CD14-positive monocyte (primary cell): ENCODE results near the gene STAT3. TPM values are rescaled to one million over a fixed set of nuclear protein-coding genes. Genes with fewer than 3 reads are reported as not detected.

Experiments
- DNase-seq, 3 donors: peaks; one replicate each; pipeline ENCODE4 v3.0.0-alpha.2; 2011 to 2022
- H2AFZ ChIP-seq: 2 replicates; pipeline ENCODE4 v1.6.0; 2012; ENCODE audit warnings: mild to moderate bottlenecking, low read depth, low read length, inconsistent platforms; ENCODE audit not compliant: insufficient read depth, poor library complexity, severe bottlenecking
- H3K27ac ChIP-seq, 2 donors: 1 replicate in 1 of 2; 2 replicates in 1 of 2; pipeline ENCODE4 v1.5.1; 2012 to 2013; ENCODE audit warnings: low read length in 2 of 2, control low read depth in 1 of 2, inconsistent platforms in 1 of 2, low read depth in 1 of 2, mild to moderate bottlenecking in 1 of 2
- H3K27me3 ChIP-seq, 2 donors: one replicate each; pipeline versions ENCODE4 v1.6.0 to v1.6.1; 2011 to 2013; ENCODE audit warnings: low read length in 2 of 2; ENCODE audit not compliant: control insufficient read depth in 2 of 2, insufficient read depth in 2 of 2
- H3K36me3 ChIP-seq, 2 donors: replicated peaks in 1 of 2; 1 replicate in 1 of 2; 2 replicates in 1 of 2; pipeline versions ENCODE4 v1.5.1 to v1.6.1; 2012 to 2013; ENCODE audit warnings: low read length in 2 of 2, control low read depth in 1 of 2, inconsistent platforms in 1 of 2, mild to moderate bottlenecking in 1 of 2; ENCODE audit not compliant: insufficient read depth in 2 of 2, control insufficient read depth in 1 of 2
- H3K4me1 ChIP-seq, 2 donors: 1 replicate in 1 of 2; 2 replicates in 1 of 2; pipeline versions ENCODE4 v1.5.1 to v1.6.1; 2012 to 2013; ENCODE audit warnings: low read length in 2 of 2, control low read depth in 1 of 2, inconsistent platforms in 1 of 2, mild to moderate bottlenecking in 1 of 2, moderate library complexity in 1 of 2; ENCODE audit not compliant: insufficient read depth in 2 of 2, control insufficient read depth in 1 of 2
- H3K4me2 ChIP-seq: replicated peaks from 2 replicates; pipeline ENCODE3; 2012; ENCODE audit warnings: low read length, moderate library complexity, mild to moderate bottlenecking; ENCODE audit not compliant: poor library complexity, severe bottlenecking; ENCODE audit errors: extremely low read depth
- H3K4me3 ChIP-seq, 3 experiments: fragments of 200-600 bp in 1 of 3; sonication (generic) in 1 of 3; replicated peaks in 1 of 3; 1 replicate in 2 of 3; 2 replicates in 1 of 3; pipeline ENCODE4 v1.5.1; 2011 to 2013; ENCODE audit warnings: low read length in 3 of 3, mild to moderate bottlenecking in 3 of 3, control low read depth in 2 of 3, low read depth in 2 of 3, inconsistent platforms in 1 of 3, moderate library complexity in 1 of 3
- H3K79me2 ChIP-seq: 2 replicates; pipeline ENCODE4 v1.6.0; 2012; ENCODE audit warnings: mild to moderate bottlenecking, control low read depth, inconsistent platforms, low read length, moderate library complexity; ENCODE audit not compliant: insufficient read depth
- H3K9ac ChIP-seq: 2 replicates; pipeline ENCODE4 v1.6.0; 2017; ENCODE audit warnings: low read length, mild to moderate bottlenecking; ENCODE audit not compliant: insufficient read depth, poor library complexity, severe bottlenecking
- H3K9me3 ChIP-seq, 2 donors: replicated peaks in 1 of 2; 1 replicate in 1 of 2; 2 replicates in 1 of 2; pipeline versions ENCODE4 v1.5.1 to v1.6.1; 2012 to 2013; ENCODE audit warnings: low read length in 2 of 2, control low read depth in 1 of 2; ENCODE audit not compliant: control insufficient read depth in 1 of 2, insufficient read depth in 1 of 2
- H4K20me1 ChIP-seq: 2 replicates; pipeline ENCODE4 v1.6.0; 2012; ENCODE audit warnings: mild to moderate bottlenecking, low read length, control low read depth, moderate library complexity; ENCODE audit not compliant: insufficient read depth
- H3K27ac Mint-ChIP-seq, 7 donors: one replicate each; pipeline ENCODE4 v1.8.0; 2020; ENCODE audit warnings: mild to moderate bottlenecking in 7 of 7, mixed read lengths in 7 of 7, moderate library complexity in 6 of 7, inconsistent platforms in 2 of 7
- H3K27me3 Mint-ChIP-seq, 3 donors: one replicate each; pipeline ENCODE4 v1.8.0; 2021 to 2022; ENCODE audit warnings: low read depth in 3 of 3, mild to moderate bottlenecking in 3 of 3, mixed read lengths in 3 of 3, moderate library complexity in 3 of 3, inconsistent platforms in 1 of 3
- H3K36me3 Mint-ChIP-seq, 2 donors: one replicate each; pipeline ENCODE4 v1.8.0; 2020; ENCODE audit warnings: mixed read lengths in 2 of 2, inconsistent platforms in 1 of 2, mild to moderate bottlenecking in 1 of 2
- H3K4me1 Mint-ChIP-seq: one replicate; pipeline ENCODE4 v1.8.0; 2020; ENCODE audit warnings: mild to moderate bottlenecking, mixed read lengths
- H3K4me3 Mint-ChIP-seq, 2 donors: one replicate each; pipeline ENCODE4 v1.8.0; 2020; ENCODE audit warnings: mild to moderate bottlenecking in 2 of 2, mixed read lengths in 2 of 2, moderate library complexity in 1 of 2
- H3K9me3 Mint-ChIP-seq, 7 donors: one replicate each; pipeline ENCODE4 v1.8.0; 2020 to 2022; ENCODE audit warnings: mixed read lengths in 7 of 7, mild to moderate bottlenecking in 6 of 7, moderate library complexity in 6 of 7, inconsistent platforms in 2 of 7
- WGBS: methylation state at CpG from one replicate; pipeline ENCODE4 v1.1.5; 2013; ENCODE audit warnings: missing lambda C conversion rate; ENCODE audit not compliant: insufficient coverage; 5-methylcytosine and 5-hydroxymethylcytosine counted together
- intact Hi-C, 2 donors: fragments of 100-400 bp; cut with micrococcal nuclease; formaldehyde crosslinking; loops; one replicate each; pipeline versions ENCODE4 v1.15.0 to v1.15.1; 2023
- polyA plus RNA-seq, 3 donors: library from polyadenylated mRNA; depleted of rRNA in 1 of 3; unstranded in 2 of 3; stranded (reverse) in 1 of 3; fragments of 300-500 nt in 2 of 3; fragments of >200 nt in 1 of 3; fragmentation: Illumina TruSeq in 2 of 3; gene quantifications; 1 replicate in 2 of 3; 2 replicates in 1 of 3; pipeline ENCODE4 v1.2.3, GENCODE V29; 2012 to 2021
- TF ChIP-seq, protein P1 (sequence below): fragments of 200-600 bp; IDR thresholded peaks from one replicate; pipeline ENCODE4 v1.8.0; 2022; ENCODE audit warnings: antibody characterized with exemption, mild to moderate bottlenecking

Gene STAT3
- polyA plus RNA-seq, 3 donors: 73.0 to 155 (median 110) TPM

DNA sequence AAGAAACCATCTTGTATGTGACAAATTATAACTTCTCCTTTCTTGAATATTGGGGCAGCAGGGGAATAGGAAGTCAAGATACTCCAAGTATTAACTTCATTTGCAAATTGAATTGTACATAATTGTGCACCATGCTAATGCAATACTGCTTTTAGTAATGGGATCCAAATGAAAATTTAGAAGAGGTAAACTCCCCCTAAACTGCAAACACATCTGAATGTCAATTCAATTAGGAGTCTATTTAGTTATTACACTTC lies 116.5 kb downstream of the STAT3 start:
- H3K9me3 Mint-ChIP-seq: no peaks in the 10 kb centered on the region
- H2AFZ ChIP-seq: no peak overlapping the region
- TF ChIP-seq, protein P1, sequence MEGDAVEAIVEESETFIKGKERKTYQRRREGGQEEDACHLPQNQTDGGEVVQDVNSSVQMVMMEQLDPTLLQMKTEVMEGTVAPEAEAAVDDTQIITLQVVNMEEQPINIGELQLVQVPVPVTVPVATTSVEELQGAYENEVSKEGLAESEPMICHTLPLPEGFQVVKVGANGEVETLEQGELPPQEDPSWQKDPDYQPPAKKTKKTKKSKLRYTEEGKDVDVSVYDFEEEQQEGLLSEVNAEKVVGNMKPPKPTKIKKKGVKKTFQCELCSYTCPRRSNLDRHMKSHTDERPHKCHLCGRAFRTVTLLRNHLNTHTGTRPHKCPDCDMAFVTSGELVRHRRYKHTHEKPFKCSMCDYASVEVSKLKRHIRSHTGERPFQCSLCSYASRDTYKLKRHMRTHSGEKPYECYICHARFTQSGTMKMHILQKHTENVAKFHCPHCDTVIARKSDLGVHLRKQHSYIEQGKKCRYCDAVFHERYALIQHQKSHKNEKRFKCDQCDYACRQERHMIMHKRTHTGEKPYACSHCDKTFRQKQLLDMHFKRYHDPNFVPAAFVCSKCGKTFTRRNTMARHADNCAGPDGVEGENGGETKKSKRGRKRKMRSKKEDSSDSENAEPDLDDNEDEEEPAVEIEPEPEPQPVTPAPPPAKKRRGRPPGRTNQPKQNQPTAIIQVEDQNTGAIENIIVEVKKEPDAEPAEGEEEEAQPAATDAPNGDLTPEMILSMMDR: no peak
- H3K27me3 ChIP-seq: no peaks in the 10 kb centered on the region
- H3K9me3 ChIP-seq: no peaks in the 10 kb centered on the region
- no peak overlapping the region for H3K4me2 ChIP-seq
- H4K20me1 ChIP-seq: peaks cover 13% of the 10 kb centered on the region
- no peak overlapping the region for H3K4me3 ChIP-seq
- DNase-seq: peak in 2 of 3 donors; percentile 20 to 28
- H3K27me3 Mint-ChIP-seq: no peaks in the 10 kb centered on the region
- H3K36me3 Mint-ChIP-seq: peaks cover 2 to 11% of the 10 kb centered on the region in 2 donors
- H3K27ac ChIP-seq: peak overlapping the region in 1 of 2 donors; percentile 43
- peaks cover 51% of the 10 kb centered on the region for H3K4me1 Mint-ChIP-seq
- H3K27ac Mint-ChIP-seq: peak overlapping the region; percentile 10 to 87 (median 56)
- no peaks in the 10 kb centered on the region for H3K36me3 ChIP-seq
- no peak overlapping the region for H3K4me3 Mint-ChIP-seq
- intact Hi-C loops: loop anchor here in 1 of 2 donors (2.0 kb wide), 1 partner anchor 17 kb away; the partner anchor contains the start of gene STAT5A
- peaks cover 45 to 52% of the 10 kb centered on the region in 2 donors for H3K4me1 ChIP-seq
- peaks cover 93% of the 10 kb centered on the region for H3K79me2 ChIP-seq
- H3K9ac ChIP-seq: no peak overlapping the region

DNA sequence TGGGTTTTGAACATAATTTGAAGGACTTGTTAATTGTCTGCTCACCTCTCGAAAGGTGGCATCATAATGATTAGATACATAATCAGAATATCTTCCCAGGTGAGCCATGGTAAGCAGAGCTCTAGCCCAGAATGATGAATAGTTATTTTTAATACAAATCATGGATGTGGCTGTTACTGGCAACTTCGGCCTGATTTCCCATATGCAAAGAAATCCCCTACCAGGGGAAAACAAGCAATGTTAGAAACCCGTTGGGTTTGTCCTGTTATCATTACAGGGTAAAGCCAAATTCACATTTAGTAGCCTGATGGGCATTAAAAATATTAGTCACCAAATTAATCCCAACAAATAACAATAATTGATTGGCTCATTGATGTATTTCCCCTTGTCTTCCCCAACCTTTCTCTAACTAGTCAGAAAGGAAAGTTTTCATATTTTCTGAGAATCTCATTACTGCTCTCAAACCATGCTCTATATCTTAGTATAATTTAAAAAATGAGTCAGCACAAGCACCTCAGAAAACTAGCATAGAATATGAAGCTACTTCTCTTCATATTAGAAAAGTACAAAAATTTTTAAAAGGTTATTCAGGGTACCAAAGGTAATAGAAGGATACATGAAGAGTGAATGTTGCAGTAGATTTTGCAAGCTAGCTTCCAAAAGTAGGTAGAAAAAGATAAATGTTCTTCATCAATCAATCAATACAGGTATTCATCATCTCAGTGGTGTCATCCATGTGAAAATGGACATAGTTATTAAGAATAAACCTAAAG lies 117.0 kb downstream of the STAT3 start:
- H3K36me3 ChIP-seq: no peaks in the 10 kb centered on the region
- intact Hi-C loops: no loop called here
- H3K4me1 Mint-ChIP-seq: peaks cover 55% of the 10 kb centered on the region
- H3K79me2 ChIP-seq: peaks cover 98% of the 10 kb centered on the region
- peaks cover 3 to 14% of the 10 kb centered on the region in 2 donors for H3K36me3 Mint-ChIP-seq
- H3K4me1 ChIP-seq: peaks cover 45 to 53% of the 10 kb centered on the region in 2 donors
- TF ChIP-seq, protein P1: no peak
- no peaks in the 10 kb centered on the region for H3K27me3 ChIP-seq
- H3K9me3 ChIP-seq: no peaks in the 10 kb centered on the region
- H3K27ac ChIP-seq: peak overlapping the region in 1 of 2 donors; percentile 43
- no peaks in the 10 kb centered on the region for H3K9me3 Mint-ChIP-seq
- peak overlapping the region; percentile 10 to 87 (median 56) for H3K27ac Mint-ChIP-seq
- no peak for DNase-seq
- peaks cover 18% of the 10 kb centered on the region for H4K20me1 ChIP-seq
- H3K4me3 Mint-ChIP-seq: no peak overlapping the region
- 80% methylated on average over 1 of the region's 3 CpGs for WGBS
- no peak overlapping the region for H3K9ac ChIP-seq
- no peaks in the 10 kb centered on the region for H3K27me3 Mint-ChIP-seq
- no peak overlapping the region for H3K4me3 ChIP-seq
- H2AFZ ChIP-seq: peak overlapping the region; percentile 12
- H3K4me2 ChIP-seq: no peak overlapping the region
